Measurements from ENCODE around the gene PPM1H.

DNA sequence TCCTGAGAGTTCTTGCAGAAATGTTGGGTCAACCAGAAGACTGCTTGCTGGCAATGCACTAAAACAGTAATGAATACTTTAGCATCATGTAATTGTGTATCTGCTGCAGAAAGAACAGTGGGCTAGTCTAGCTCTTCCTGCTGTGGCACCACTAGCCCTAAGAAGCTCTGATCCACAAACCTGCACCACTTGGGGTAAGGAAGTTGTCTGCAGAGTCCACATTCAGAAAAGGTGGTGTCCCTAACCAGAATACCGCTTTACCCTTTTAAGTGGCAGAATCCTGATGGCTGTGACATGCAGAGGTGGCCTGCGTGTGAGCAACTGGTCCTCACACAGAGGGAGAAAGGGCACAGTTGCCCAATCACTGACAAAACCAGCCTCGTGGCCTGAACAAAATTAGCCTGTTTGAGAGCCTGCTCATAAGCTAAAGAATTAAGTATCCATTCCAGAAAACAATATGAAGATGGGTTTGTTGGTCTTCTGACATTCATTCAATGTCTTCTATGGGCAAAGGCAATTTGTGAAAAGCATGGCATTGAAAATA, 165.8 kb downstream of the PPM1H start:
- TF ChIP-seq POLR2AphosphoS5 (IDR thresholded peaks at IDR 0.05; ENCODE audit: low read depth, low read length): no peak
- TF ChIP-seq POLR2A (IDR thresholded peaks at IDR 0.05; ENCODE audit: control extremely low read depth in 1 of 2, low read depth in 2 of 2, low read length in 2 of 2): no peak
- TF ChIP-seq USF2 (IDR thresholded peaks at IDR 0.05; ENCODE audit: low read length): no peak
- TF ChIP-seq, protein P1, sequence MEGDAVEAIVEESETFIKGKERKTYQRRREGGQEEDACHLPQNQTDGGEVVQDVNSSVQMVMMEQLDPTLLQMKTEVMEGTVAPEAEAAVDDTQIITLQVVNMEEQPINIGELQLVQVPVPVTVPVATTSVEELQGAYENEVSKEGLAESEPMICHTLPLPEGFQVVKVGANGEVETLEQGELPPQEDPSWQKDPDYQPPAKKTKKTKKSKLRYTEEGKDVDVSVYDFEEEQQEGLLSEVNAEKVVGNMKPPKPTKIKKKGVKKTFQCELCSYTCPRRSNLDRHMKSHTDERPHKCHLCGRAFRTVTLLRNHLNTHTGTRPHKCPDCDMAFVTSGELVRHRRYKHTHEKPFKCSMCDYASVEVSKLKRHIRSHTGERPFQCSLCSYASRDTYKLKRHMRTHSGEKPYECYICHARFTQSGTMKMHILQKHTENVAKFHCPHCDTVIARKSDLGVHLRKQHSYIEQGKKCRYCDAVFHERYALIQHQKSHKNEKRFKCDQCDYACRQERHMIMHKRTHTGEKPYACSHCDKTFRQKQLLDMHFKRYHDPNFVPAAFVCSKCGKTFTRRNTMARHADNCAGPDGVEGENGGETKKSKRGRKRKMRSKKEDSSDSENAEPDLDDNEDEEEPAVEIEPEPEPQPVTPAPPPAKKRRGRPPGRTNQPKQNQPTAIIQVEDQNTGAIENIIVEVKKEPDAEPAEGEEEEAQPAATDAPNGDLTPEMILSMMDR (IDR thresholded peaks at IDR 0.05; ENCODE audit: control extremely low read depth in 1 of 3, insufficient read depth in 1 of 3, low read depth in 1 of 3, low read length in 3 of 3): no peak
- no peak for TF ChIP-seq CBX5 (IDR thresholded peaks at IDR 0.05; ENCODE audit: low read depth, low read length)
- TF ChIP-seq TCF12 (IDR thresholded peaks at IDR 0.05; ENCODE audit: low read depth, low read length): no peak
- no peak for TF ChIP-seq TAF1 (IDR thresholded peaks at IDR 0.05; ENCODE audit: low read depth, low read length)
